Nephron (organoid): Measurements from ENCODE around the gene TMEM94.
A peak's percentile ranks its signal among the peaks of the same experiment; 100 is the strongest.

Experiments
- H3K27ac Mint-ChIP-seq, 3 experiments: 2 replicates each; pipeline ENCODE4 v1.8.0; 2020; ENCODE audit warnings: mixed read lengths in 3 of 3, mild to moderate bottlenecking in 2 of 3, moderate library complexity in 1 of 3
- H3K27me3 Mint-ChIP-seq: 2 replicates; pipeline ENCODE4 v1.8.0; 2021; ENCODE audit warnings: low read depth, mild to moderate bottlenecking, moderate library complexity, mixed read lengths
- H3K36me3 Mint-ChIP-seq: 2 replicates; pipeline ENCODE4 v1.8.0; 2020; ENCODE audit warnings: low read depth, mixed read lengths
- H3K4me1 Mint-ChIP-seq: 2 replicates; pipeline ENCODE4 v1.8.0; 2020; ENCODE audit warnings: mixed read lengths
- H3K4me3 Mint-ChIP-seq, 3 experiments: 2 replicates each; pipeline ENCODE4 v1.8.0; 2020; ENCODE audit warnings: mild to moderate bottlenecking in 3 of 3, mixed read lengths in 3 of 3, moderate library complexity in 2 of 3
- H3K9me3 Mint-ChIP-seq: 2 replicates; pipeline ENCODE4 v1.8.0; 2020; ENCODE audit warnings: mixed read lengths
- CTCF ChIP-seq, 3 experiments: fragments of 200-600 bp; sonication (generic); IDR thresholded peaks; one replicate each; pipeline ENCODE4 v1.5.0; 2021; ENCODE audit warnings: antibody characterized with exemption in 3 of 3; ENCODE audit not compliant: unreplicated experiment in 3 of 3

Gene TMEM94

GRCh38 chr17:75456039-75456416 is 407 bp upstream of the TMEM94 start:
- Mint-ChIP-seq H3K4me3 (peak overlapping the region; percentile 94 to 96 (median 95)), H3K4me1 (peaks cover 52% of the 10 kb centered on the region), H3K36me3 (no peaks in the 10 kb centered on the region), H3K9me3 (no peaks in the 10 kb centered on the region), H3K27ac (peak overlapping the region; percentile 97 to 99 (median 99)), H3K27me3 (no peaks in the 10 kb centered on the region)
- TF ChIP-seq CTCF (IDR thresholded peaks at IDR 0.05; ENCODE audit: unreplicated experiment in 3 of 3) = no peak

GRCh38 chr17:75457047-75457654 is 716 bp downstream of the TMEM94 start:
- H3K36me3 Mint-ChIP-seq = no peaks in the 10 kb centered on the region
- peak overlapping the region; percentile 94 to 96 (median 95) for H3K4me3 Mint-ChIP-seq
- TF ChIP-seq CTCF (IDR thresholded peaks at IDR 0.05; ENCODE audit: unreplicated experiment in 3 of 3) = no peak
- no peaks in the 10 kb centered on the region for H3K9me3 Mint-ChIP-seq
- H3K4me1 Mint-ChIP-seq = peaks cover 53% of the 10 kb centered on the region
- peak overlapping the region; percentile 97 to 99 (median 99) for H3K27ac Mint-ChIP-seq
- no peaks in the 10 kb centered on the region for H3K27me3 Mint-ChIP-seq

GRCh38 chr17:75459246-75459589 is 2.8 kb downstream of the TMEM94 start:
- no peaks in the 10 kb centered on the region for H3K9me3 Mint-ChIP-seq
- no peak for TF ChIP-seq CTCF (IDR thresholded peaks at IDR 0.05; ENCODE audit: unreplicated experiment in 3 of 3)
- peaks cover 11% of the 10 kb centered on the region for H3K36me3 Mint-ChIP-seq
- H3K27me3 Mint-ChIP-seq = no peaks in the 10 kb centered on the region
- H3K4me1 Mint-ChIP-seq = peaks cover 46% of the 10 kb centered on the region
- H3K27ac Mint-ChIP-seq = peak overlapping the region in 1 of 3 experiments; percentile 79
- H3K4me3 Mint-ChIP-seq = peak overlapping the region; percentile 13 to 45 (median 21)

- H3K4me3 Mint-ChIP-seq = peak overlapping the region in 2 of 3 experiments; percentile 21 to 45
- peak overlapping the region in 2 of 3 experiments; percentile 20 to 79 for H3K27ac Mint-ChIP-seq
- H3K27me3 Mint-ChIP-seq = no peaks in the 10 kb centered on the region
- TF ChIP-seq CTCF (IDR thresholded peaks at IDR 0.05; ENCODE audit: unreplicated experiment in 3 of 3) = no peak
- no peaks in the 10 kb centered on the region for H3K9me3 Mint-ChIP-seq
- peaks cover 11% of the 10 kb centered on the region for H3K36me3 Mint-ChIP-seq
- peaks cover 43% of the 10 kb centered on the region for H3K4me1 Mint-ChIP-seq
These were observed 3.3 kb downstream of the TMEM94 start for GRCh38 chr17:75459590-75460267.

- Mint-ChIP-seq H3K36me3 (peaks cover 14% of the 10 kb centered on the region), H3K27me3 (no peaks in the 10 kb centered on the region), H3K27ac (peak overlapping the region in 2 of 3 experiments; percentile 20 to 79), H3K4me3 (no peak overlapping the region), H3K4me1 (peaks cover 43% of the 10 kb centered on the region), H3K9me3 (no peaks in the 10 kb centered on the region)
- TF ChIP-seq CTCF (IDR thresholded peaks at IDR 0.05; ENCODE audit: unreplicated experiment in 3 of 3) = no peak
These were observed 3.9 kb downstream of the TMEM94 start for GRCh38 chr17:75460295-75460694.

GRCh38 chr17:75463603-75464002 is 7.2 kb downstream of the TMEM94 start:
- Mint-ChIP-seq H3K9me3 (no peaks in the 10 kb centered on the region), H3K4me3 (no peak overlapping the region), H3K27me3 (no peaks in the 10 kb centered on the region), H3K36me3 (peaks cover 32% of the 10 kb centered on the region), H3K4me1 (peaks cover 19% of the 10 kb centered on the region), H3K27ac (no peak overlapping the region)
- no peak for TF ChIP-seq CTCF (IDR thresholded peaks at IDR 0.05; ENCODE audit: unreplicated experiment in 3 of 3)
